ENCODE data around the gene ANKRD40.
A peak's percentile ranks its signal among the peaks of the same experiment; 100 is the strongest.

ANKRD40 gene

DNA sequence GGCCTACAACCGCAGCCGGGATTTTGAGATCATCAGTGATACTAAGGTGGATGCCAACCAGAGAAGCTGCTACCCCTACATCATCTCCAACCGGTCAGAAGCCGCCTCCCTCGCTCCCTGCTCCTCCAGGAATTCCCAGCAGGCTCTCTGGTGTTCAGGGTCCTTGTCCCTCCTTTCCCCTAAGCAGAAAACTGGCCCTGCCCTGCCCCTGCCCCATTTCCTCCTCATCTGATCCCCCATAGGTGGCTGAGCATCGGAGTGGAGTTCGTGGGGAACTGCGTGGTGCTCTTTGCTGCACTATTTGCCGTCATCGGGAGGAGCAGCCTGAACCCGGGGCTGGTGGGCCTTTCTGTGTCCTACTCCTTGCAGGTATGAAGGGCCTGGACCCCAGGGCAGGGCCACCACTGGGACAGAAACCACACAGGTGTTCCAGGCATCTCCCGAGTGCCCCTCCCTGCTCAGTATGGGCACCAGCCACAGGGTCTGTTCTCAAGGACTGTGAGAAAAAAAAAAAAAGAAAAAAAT, 29.8 kb downstream of the ANKRD40 start:
- TF ChIP-seq POLR2A (IDR thresholded peaks at IDR 0.05; ENCODE audit: low read length) (no peak), GATA1 (IDR thresholded peaks at IDR 0.05; ENCODE audit: low read depth, low read length) (no peak)
- no peak for DNase-seq

DNA sequence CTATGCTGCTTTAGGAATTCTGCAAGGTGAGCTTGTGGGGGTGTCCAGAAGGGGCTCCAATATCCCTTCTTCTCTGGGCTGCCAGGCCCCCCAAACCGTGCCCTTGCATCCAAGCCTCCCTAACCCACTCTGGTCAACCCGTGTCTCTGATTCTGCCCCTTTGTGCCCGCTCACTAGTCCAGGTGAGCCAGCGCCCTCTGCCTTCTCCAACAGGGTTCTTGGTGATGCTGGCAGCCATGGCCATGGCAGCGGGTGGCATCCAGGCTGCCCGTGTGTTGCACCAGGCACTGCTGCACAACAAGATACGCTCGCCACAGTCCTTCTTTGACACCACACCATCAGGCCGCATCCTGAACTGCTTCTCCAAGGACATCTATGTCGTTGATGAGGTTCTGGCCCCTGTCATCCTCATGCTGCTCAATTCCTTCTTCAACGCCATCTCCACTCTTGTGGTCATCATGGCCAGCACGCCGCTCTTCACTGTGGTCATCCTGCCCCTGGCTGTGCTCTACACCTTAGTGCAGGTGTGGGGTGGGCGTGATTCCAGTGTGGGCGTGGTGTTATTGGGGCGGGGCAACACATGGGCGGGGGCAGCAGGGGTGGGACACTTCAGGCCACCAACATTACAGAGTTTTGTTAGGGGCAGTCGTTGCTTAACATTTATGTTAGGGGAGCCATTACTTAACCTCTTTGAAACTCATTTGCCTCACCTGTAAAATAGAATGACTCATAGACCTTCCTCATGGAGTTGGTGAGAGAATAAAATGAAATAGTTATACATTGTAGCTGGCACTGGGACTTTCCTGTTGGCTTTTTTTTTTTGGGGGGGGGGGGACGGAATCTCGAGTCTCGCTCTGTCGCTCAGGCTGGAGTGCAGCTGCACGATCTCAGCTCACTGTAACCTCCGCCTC, 31.4 kb downstream of the ANKRD40 start:
- no peak for TF ChIP-seq POLR2A (IDR thresholded peaks at IDR 0.05; ENCODE audit: low read length)
- no peak for DNase-seq

DNA sequence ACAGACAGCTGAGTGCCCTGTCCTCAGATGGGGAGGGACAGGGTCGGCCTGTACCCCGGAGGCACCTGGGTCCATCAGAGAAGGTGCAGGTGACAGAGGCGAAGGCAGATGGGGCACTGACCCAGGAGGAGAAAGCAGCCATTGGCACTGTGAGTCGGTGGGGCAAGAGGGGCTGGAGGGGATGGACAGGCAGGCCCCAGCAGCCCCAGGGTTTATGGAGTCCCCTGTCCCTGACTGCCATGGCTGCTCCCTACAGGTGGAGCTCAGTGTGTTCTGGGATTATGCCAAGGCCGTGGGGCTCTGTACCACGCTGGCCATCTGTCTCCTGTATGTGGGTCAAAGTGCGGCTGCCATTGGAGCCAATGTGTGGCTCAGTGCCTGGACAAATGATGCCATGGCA, 32.1 kb downstream of the ANKRD40 start:
- TF ChIP-seq POLR2A (IDR thresholded peaks at IDR 0.05; ENCODE audit: low read length) = no peak

DNA sequence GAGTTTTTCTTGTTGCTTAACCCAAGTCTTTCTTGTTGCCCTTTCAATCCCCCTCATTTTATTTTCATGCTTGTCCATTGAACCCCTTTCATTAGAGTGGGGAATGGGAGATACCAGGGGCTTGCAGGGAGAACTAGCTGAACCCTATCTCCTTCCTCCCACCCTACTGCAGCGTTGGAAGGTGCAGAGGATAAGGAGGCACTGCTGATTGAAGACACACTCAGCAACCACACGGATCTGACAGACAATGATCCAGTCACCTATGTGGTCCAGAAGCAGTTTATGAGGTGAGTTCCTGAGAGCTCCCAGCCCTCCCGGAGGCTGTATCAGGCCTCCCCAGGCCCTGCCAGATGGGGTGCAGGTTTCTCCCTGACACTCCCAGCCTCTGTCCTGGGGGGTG, 32.5 kb downstream of the ANKRD40 start:
- no peak for DNase-seq
- TF ChIP-seq GATA1 (IDR thresholded peaks at IDR 0.05; ENCODE audit: low read depth, low read length) (no peak), POLR2A (IDR thresholded peaks at IDR 0.05; ENCODE audit: low read length) (no peak)

More for the DNA sequence above, 32.1 kb downstream of the ANKRD40 start:
- no peak for DNase-seq

DNA sequence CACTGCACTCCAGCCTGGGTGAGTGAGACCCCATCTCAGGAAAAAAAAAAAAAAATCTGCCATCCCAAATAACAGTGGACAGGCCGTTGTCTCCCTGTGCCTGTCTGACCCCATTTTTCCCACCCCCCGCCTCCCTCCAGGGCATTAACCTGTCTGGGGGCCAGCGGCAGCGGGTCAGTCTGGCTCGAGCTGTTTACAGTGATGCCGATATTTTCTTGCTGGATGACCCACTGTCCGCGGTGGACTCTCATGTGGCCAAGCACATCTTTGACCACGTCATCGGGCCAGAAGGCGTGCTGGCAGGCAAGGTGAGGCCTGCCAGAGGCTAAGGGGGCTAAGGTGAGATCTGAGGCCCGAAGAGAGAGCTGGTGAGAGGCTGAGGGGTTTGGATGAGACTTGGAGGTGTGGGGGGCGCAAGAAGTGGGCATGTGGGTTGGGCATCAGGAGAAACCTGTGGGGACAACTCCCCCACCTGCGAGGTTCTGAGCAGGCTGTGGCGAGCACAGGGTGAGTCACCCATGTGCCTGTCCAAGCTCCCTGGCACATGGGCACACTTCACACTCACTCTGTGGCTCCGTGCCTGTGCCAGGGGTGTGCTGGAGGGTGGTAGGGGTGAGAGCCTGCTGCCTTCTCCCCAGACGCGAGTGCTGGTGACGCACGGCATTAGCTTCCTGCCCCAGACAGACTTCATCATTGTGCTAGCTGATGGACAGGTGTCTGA, 34.7 kb downstream of the ANKRD40 start:
- DNase-seq = no peak
- TF ChIP-seq GATA1 (IDR thresholded peaks at IDR 0.05; ENCODE audit: low read depth, low read length) (no peak), POLR2A (IDR thresholded peaks at IDR 0.05; ENCODE audit: low read length) (no peak)

DNA sequence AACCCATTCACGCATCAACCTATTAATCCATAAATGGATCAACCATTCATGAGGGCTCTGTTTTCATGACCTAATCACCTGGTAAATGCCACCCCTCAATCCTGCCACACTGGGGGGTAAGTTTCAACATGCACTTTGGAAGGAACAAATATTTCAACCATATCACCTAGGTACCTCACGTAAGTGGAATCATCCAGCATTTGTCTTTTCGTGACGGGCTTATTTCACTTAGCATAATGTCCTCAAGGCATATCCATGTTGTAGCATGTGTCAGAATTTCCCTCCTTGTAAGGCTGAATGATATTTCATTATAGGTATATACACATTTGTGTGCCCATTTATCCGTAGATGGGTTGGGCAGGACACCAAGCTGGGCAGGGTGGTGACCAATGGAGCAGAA, 35.6 kb downstream of the ANKRD40 start:
- TF ChIP-seq GATA1 (IDR thresholded peaks at IDR 0.05; ENCODE audit: low read depth, low read length) (no peak), POLR2A (IDR thresholded peaks at IDR 0.05; ENCODE audit: low read length) (no peak)
- DNase-seq = no peak

DNA sequence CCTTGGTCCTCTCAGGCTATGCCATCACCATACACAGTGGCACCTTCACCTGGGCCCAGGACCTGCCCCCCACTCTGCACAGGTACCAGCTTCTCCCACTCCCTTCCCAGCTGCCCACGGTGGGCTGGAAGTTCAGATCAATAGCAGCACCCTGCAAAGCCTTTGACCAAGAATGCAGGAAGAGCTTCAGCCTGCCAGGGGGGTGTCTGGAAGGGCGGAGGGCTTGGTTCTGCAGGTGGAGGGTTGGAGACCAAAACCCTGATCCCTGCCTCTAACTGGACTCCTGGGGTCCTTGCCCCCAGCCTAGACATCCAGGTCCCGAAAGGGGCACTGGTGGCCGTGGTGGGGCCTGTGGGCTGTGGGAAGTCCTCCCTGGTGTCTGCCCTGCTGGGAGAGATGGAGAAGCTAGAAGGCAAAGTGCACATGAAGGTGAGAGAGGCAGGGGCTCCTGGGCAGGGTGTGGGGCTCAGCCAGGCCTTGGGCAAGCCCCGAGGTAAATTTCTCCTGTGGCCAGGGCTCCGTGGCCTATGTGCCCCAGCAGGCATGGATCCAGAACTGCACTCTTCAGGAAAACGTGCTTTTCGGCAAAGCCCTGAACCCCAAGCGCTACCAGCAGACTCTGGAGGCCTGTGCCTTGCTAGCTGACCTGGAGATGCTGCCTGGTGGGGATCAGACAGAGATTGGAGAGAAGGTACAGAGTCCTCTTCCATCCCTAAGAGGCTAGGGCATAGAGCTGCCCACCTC, 38.7 kb downstream of the ANKRD40 start:
- DNase-seq = no peak
- TF ChIP-seq POLR2A (IDR thresholded peaks at IDR 0.05; ENCODE audit: low read length) (no peak), GATA1 (IDR thresholded peaks at IDR 0.05; ENCODE audit: low read depth, low read length) (no peak)

DNA sequence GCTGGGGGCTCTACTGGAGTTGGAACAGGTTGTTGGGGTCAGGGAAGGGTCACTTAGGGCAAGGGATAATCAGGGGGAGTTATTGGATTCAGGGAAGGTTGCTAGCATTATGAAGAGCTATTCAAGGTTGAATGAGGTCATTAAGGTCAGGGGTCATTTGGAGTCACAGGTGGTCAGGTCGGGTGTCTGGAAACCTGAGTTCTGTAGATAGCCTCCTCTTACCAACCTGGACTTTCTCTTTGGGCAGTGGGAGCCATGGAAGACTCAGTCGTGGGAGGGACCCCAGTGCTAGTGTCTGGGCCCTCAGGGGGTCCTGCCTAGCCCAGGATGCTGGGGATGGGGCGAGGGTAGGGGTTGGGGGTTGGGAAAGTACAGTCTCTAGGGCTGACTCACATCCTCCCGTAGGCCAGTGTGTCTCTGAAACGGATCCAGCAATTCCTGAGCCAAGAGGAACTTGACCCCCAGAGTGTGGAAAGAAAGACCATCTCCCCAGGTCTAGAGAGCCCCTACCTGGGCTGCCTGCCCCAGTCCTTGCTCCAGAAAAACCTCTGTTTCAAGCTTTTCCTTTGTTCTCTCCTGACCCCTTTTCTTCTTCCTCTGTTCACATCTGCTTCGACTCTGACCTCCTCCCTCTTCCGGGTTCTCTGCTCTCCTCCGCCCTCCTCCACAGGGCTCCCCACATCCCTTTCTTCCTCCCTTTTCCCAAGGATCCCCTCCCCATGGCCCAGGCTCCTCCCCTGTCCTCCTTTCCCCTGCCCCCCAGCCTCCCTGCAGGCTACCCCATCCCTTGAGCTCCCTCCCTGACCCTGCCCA, 39.5 kb downstream of the ANKRD40 start:
- no peak for TF ChIP-seq GATA1 (IDR thresholded peaks at IDR 0.05; ENCODE audit: low read depth, low read length)
- TF ChIP-seq POLR2A (IDR thresholded peaks at IDR 0.05; ENCODE audit: low read length) = no peak
- DNase-seq = no peak

DNA sequence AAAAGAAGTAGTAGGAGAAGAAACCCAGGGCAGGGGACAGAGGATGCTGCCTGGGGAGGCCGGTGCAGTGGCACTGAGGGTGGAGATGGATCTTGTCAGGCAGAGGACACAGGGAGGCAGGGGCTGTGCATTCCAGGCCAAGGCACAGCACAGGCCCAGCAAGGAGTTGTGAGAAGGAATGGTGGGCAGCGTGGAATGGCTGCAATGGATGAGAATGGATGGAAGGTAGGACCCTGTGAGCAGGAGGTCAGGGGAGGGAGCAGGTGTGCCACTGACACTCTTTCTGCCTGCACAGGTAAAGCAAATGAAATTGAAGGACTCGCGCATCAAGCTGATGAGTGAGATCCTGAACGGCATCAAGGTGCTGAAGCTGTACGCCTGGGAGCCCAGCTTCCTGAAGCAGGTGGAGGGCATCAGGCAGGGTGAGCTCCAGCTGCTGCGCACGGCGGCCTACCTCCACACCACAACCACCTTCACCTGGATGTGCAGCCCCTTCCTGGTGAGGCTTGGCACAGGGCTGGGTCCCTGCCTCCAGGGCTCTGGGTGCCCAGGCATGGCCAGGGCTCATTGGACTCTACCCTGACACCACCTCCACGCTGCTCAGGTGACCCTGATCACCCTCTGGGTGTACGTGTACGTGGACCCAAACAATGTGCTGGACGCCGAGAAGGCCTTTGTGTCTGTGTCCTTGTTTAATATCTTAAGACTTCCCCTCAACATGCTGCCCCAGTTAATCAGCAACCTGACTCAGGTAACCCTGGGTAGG, 40.3 kb downstream of the ANKRD40 start:
- no peak for DNase-seq
- no peak for TF ChIP-seq GATA1 (IDR thresholded peaks at IDR 0.05; ENCODE audit: low read depth, low read length)

DNA sequence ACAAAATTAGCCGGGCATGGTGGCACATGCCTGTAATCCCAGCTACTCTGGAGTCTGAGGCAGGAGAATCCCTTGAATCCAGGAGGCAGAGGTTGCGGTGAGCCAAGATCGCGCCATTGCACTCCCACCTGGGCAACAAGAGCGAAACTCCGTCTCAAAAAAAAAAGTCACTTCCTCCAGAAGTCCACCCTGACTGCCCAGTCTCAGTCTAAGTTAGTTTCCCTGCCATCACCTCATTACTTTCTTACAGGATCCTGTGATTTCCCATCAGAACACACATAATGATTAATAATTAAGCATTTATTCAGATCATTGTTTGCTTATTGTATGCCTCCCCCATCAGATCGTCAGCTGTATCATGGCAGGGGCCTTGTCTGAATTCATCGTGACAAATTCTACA, 41.4 kb downstream of the ANKRD40 start:
- no peak for TF ChIP-seq GATA1 (IDR thresholded peaks at IDR 0.05; ENCODE audit: low read depth, low read length)
- no peak for TF ChIP-seq POLR2A (IDR thresholded peaks at IDR 0.05; ENCODE audit: low read length)
- DNase-seq = no peak

DNA sequence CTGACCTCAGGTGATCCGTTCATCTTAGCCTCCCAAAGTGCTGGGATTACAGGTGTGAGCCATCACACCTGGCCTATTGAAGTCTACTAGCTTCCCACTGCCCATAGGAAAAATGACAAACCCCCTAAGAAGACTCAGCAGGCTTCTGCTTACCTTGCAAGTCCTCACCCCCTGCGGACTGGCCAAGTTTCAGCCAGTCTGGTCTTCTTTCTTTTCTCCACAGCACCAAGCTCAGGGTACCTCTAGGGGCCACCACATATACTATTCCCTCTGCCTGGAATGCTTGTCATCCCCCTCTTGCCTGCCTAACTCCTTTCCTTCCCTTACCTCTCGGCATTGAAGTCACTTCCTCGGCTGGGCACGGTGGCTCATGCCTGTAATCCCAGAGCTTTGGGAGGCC, 41.9 kb downstream of the ANKRD40 start:
- TF ChIP-seq POLR2A (IDR thresholded peaks at IDR 0.05; ENCODE audit: low read length) (no peak), GATA1 (IDR thresholded peaks at IDR 0.05; ENCODE audit: low read depth, low read length) (no peak)
- DNase-seq = no peak

DNA sequence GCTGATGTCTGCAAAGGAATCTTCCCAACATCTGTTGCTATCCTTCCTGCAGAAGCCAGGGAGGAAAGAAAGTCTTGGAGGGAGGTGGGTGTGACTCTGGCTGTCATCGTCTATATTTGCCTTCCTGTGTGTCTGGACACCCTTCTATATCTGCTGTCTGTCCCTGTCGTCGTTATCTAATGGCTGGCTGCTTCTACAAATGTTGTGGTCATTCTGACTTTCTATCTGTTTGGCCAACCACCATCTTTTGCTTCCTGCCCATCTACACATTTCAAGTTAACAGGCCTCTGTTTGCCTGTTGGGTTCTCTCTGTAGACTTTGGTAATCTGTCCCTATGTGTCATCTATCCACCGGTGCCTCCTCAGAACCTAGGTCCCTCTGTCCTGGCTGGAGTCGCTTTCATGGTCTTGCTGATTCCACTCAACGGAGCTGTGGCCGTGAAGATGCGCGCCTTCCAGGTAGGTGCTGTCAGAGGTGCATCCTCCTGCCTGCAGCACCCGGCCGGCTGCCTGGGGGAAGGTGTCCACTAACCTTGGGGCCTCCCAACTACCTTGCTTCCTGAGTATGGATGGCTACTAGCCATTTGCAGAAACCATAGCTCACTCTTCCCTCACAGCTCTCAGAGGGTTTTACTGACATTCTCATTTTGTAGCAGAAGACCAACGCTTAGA, 42.8 kb downstream of the ANKRD40 start:
- TF ChIP-seq GATA1 (IDR thresholded peaks at IDR 0.05; ENCODE audit: low read depth, low read length) = no peak
- TF ChIP-seq POLR2A (IDR thresholded peaks at IDR 0.05; ENCODE audit: low read length) = no peak
- DNase-seq = peak; percentile 32 to 33

Data from erythroblast (primary cell).